GM12865 (cell line): ENCODE measurements around the gene BAAT.

Source experiments
- DNase-seq: peaks from one replicate; pipeline ENCODE4 v3.0.0; 2010; ENCODE audit warnings: low read depth
- H3K4me3 ChIP-seq: 2 replicates; pipeline ENCODE4 v1.5.1; 2011; ENCODE audit warnings: mild to moderate bottlenecking, low read depth, low read length, control low read depth
- CTCF ChIP-seq: IDR thresholded peaks from 2 replicates; pipeline ENCODE4 v1.5.1; 2011; ENCODE audit warnings: low read length, control low read depth, low read depth, inconsistent platforms; ENCODE audit not compliant: insufficient read depth; ENCODE audit errors: missing control alignments

The BAAT gene

GRCh38 chr9:101354143-101354764 lies 30.6 kb downstream of the BAAT start:
- no peak for TF ChIP-seq CTCF
- no peak overlapping the region for H3K4me3 ChIP-seq
- DNase-seq = no peak

GRCh38 chr9:101353683-101354082 lies 31.1 kb downstream of the BAAT start:
- no peak overlapping the region for H3K4me3 ChIP-seq
- TF ChIP-seq CTCF = no peak
- DNase-seq = no peak

GRCh38 chr9:101352892-101353463 lies 31.8 kb downstream of the BAAT start:
- no peak overlapping the region for H3K4me3 ChIP-seq
- DNase-seq = no peak
- no peak for TF ChIP-seq CTCF

- no peak overlapping the region for H3K4me3 ChIP-seq
- DNase-seq = no peak
- no peak for TF ChIP-seq CTCF
Measured at GRCh38 chr9:101350285-101350684, 34.5 kb downstream of the BAAT start.

GRCh38 chr9:101342595-101342994 lies 42.2 kb downstream of the BAAT start:
- no peak for DNase-seq
- H3K4me3 ChIP-seq = no peak overlapping the region
- no peak for TF ChIP-seq CTCF

- H3K4me3 ChIP-seq = no peak overlapping the region
- DNase-seq = no peak
- no peak for TF ChIP-seq CTCF
Measured at GRCh38 chr9:101341958-101342357, 42.8 kb downstream of the BAAT start.

- no peak for DNase-seq
- TF ChIP-seq CTCF = no peak
- no peak overlapping the region for H3K4me3 ChIP-seq
Measured at GRCh38 chr9:101337237-101337636, 47.6 kb downstream of the BAAT start.
